Endothelial cell (in vitro differentiated cells): Measurements from ENCODE around the gene TRPM5. TPM values are rescaled to one million over a fixed set of nuclear protein-coding genes. Genes with fewer than 3 reads are reported as not detected.

ENCODE experiments used
- DNase-seq: peaks from one replicate; pipeline ENCODE4 v3.0.0; 2021; ENCODE audit warnings: low spot score
- H3K27ac Mint-ChIP-seq: one replicate; pipeline ENCODE4 v1.8.0; 2021; ENCODE audit warnings: mixed read lengths, inconsistent platforms; ENCODE audit not compliant: unreplicated experiment
- H3K27me3 Mint-ChIP-seq: one replicate; pipeline ENCODE4 v1.8.0; 2021; ENCODE audit warnings: mild to moderate bottlenecking, moderate library complexity, mixed read lengths, inconsistent platforms; ENCODE audit not compliant: unreplicated experiment
- H3K36me3 Mint-ChIP-seq: one replicate; pipeline ENCODE4 v1.8.0; 2021; ENCODE audit warnings: mild to moderate bottlenecking, low read depth, mixed read lengths, inconsistent platforms; ENCODE audit not compliant: unreplicated experiment
- H3K4me1 Mint-ChIP-seq: one replicate; pipeline ENCODE4 v1.8.0; 2021; ENCODE audit warnings: mild to moderate bottlenecking, mixed read lengths, inconsistent platforms; ENCODE audit not compliant: unreplicated experiment
- H3K4me3 Mint-ChIP-seq: one replicate; pipeline ENCODE4 v1.8.0; 2021; ENCODE audit warnings: mild to moderate bottlenecking, mixed read lengths, inconsistent platforms; ENCODE audit not compliant: unreplicated experiment
- H3K9me3 Mint-ChIP-seq: one replicate; pipeline ENCODE4 v1.8.0; 2021; ENCODE audit warnings: mixed read lengths, inconsistent platforms; ENCODE audit not compliant: unreplicated experiment
- total RNA-seq: library from RNA; stranded (reverse); fragmentation: NEBNext Ultra II Directional; extraction: Animal tissue kit (Norgen Biotek cat#: 25700); gene quantifications from one replicate; pipeline ENCODE4 v1.2.1, GENCODE V29; 2021; ENCODE audit not compliant: unreplicated experiment
- TF ChIP-seq, protein P1 (sequence below): fragments of 200-600 bp; sonication (generic); IDR thresholded peaks from one replicate; pipeline ENCODE4 v1.5.0; 2021; ENCODE audit warnings: antibody characterized with exemption; ENCODE audit not compliant: unreplicated experiment

TRPM5 gene
- total RNA-seq, 1 donor from 2014 or later, result 0.38 TPM

DNA sequence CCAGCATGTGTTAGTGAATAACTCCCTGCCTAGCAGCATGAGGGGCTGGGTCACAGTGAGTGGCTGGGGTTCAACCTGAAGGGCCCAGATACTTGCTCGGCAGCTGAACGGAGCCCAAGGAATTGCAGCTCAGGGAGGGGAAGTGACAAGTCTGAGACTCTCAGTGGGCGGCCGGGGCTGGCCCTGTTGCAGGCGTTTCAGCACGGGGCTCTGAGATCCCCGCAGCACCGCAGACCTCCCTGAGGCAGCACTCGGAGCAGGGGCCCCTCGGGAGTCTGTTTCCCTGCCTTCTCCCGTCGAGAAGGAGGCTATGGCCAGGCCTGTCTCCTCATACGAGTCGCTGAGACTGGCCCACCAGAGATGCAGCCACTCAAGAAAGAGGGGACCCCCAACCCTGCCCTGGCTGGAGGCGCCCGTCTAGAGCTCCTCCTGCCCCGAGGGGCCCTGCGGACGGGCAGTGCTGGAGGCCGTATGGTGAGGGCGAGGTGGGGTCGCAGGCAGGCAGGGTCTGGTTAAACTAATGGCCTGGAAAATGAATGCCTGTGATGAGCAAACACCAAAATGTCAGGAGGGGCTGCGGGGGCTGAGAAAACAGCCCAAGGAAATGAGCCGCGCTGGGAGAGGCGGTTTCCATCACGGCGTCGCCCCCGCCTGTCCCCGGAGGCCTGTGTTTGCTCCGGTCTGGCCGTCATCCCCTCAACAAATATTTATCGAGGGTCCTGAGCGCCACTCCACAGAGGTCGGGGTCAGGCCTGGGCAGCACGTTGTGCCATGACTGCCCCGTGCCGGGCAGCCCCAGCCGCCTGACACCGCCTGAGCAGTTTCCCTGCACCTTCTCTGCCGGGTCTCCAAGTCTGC is 34.5 kb downstream of the TRPM5 start:
- Mint-ChIP-seq H3K36me3 (no peaks in the 10 kb centered on the region), H3K4me3 (no peak overlapping the region), H3K4me1 (no peaks in the 10 kb centered on the region), H3K27ac (no peak overlapping the region), H3K9me3 (no peaks in the 10 kb centered on the region), H3K27me3 (peaks cover 6% of the 10 kb centered on the region)
- no peak for DNase-seq
- TF ChIP-seq, protein P1, sequence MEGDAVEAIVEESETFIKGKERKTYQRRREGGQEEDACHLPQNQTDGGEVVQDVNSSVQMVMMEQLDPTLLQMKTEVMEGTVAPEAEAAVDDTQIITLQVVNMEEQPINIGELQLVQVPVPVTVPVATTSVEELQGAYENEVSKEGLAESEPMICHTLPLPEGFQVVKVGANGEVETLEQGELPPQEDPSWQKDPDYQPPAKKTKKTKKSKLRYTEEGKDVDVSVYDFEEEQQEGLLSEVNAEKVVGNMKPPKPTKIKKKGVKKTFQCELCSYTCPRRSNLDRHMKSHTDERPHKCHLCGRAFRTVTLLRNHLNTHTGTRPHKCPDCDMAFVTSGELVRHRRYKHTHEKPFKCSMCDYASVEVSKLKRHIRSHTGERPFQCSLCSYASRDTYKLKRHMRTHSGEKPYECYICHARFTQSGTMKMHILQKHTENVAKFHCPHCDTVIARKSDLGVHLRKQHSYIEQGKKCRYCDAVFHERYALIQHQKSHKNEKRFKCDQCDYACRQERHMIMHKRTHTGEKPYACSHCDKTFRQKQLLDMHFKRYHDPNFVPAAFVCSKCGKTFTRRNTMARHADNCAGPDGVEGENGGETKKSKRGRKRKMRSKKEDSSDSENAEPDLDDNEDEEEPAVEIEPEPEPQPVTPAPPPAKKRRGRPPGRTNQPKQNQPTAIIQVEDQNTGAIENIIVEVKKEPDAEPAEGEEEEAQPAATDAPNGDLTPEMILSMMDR, result no peak

DNA sequence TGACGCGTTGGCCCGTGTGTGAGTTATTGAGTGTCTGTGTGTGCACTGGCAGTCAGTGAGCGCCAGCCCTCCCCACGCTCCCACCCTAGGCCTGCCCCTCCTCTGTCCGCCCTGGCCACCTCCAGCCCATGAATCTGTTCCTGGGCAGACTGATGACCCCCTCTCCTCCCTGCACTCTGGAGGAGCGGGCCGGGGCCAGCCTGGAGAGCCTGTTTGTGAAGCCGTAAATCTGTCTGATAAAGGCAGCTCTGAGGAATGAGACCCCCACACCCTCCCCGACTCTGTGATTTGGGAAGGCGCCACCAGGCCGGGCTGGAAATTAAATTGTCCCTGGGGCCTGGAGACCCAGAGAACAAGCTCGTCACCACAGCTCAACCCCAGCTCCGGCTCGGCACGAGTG is 35.2 kb downstream of the TRPM5 start:
- TF ChIP-seq, protein P1, result no peak
- H3K9me3 Mint-ChIP-seq, result no peaks in the 10 kb centered on the region
- peaks cover 6% of the 10 kb centered on the region for H3K27me3 Mint-ChIP-seq
- H3K36me3 Mint-ChIP-seq, result no peaks in the 10 kb centered on the region
- H3K27ac Mint-ChIP-seq, result no peak overlapping the region
- DNase-seq, result no peak
- H3K4me1 Mint-ChIP-seq, result no peaks in the 10 kb centered on the region
- H3K4me3 Mint-ChIP-seq, result no peak overlapping the region

DNA sequence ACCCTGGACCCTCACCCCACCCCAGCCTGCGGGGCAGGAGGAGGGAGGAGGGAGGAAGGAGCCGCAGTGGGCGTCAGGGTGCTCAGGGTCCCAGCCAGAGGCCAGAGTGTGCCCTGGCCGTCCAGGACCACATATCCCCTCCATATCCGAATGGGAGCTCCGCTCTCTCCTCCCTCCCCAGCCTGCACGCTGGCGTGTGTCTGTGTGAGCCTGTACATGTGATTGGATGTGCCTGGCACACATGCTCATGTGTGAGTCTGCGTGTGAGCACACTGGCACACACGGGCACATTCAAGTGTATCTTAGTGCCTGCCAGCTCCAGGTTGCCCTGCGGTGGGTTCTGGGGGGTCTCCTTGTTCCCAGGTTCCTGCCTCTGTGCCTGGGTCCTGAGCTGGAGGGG is 35.6 kb downstream of the TRPM5 start:
- Mint-ChIP-seq H3K27ac (no peak overlapping the region), H3K36me3 (no peaks in the 10 kb centered on the region), H3K9me3 (no peaks in the 10 kb centered on the region), H3K4me3 (no peak overlapping the region), H3K4me1 (no peaks in the 10 kb centered on the region), H3K27me3 (peaks cover 6% of the 10 kb centered on the region)
- no peak for DNase-seq
- TF ChIP-seq, protein P1, result no peak

DNA sequence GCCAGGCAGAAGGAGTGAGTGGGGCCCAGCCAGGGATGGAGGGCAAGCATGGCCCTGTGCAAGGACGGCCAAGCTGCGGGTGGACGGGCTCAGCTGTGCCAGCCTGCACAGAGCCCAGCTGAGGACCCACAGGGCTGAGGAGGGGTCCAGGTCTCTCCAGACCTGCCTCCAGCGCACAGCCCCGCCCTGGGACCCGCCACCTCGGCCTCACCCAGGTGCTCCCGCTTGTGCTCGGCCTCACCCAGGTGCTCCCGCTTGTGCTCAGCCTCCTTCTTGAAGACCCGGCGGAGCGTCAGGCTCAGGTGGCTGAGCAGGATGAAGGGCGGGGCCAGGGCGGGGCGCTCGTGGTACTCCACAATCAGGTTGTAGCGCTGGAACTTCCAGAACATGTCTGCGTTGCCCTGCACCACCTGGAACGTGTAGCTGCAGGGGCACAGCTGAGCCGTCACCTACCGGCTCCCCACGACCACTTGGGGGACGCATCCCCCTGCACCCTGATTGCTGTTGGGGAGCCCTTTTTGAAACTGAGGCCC is 37.4 kb downstream of the TRPM5 start:
- H3K27ac Mint-ChIP-seq, result no peak overlapping the region
- H3K9me3 Mint-ChIP-seq, result no peaks in the 10 kb centered on the region
- TF ChIP-seq, protein P1, result no peak
- no peak for DNase-seq
- no peak overlapping the region for H3K4me3 Mint-ChIP-seq
- H3K27me3 Mint-ChIP-seq, result peaks cover 6% of the 10 kb centered on the region
- no peaks in the 10 kb centered on the region for H3K36me3 Mint-ChIP-seq
- H3K4me1 Mint-ChIP-seq, result no peaks in the 10 kb centered on the region

DNA sequence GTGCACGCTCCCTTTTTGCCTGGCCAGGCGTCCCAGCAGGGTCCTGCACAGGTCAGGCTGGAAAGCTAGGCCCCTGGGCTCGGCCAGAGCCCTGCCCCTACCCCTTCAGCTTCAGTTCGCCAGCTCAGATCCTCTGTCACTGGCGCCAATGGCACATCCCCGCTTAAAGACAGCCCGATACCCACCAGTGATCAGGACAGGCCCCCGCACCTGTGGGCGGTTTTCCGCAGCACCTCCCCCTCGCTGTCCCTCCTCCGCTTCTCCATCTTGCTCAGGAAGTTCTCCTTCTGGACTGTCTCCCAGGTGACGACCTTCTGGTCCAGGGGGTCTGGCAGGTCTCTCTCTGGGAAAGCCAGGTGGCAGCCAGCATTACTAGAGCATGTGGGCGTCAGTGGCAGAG is 37.9 kb downstream of the TRPM5 start:
- peaks cover 2% of the 10 kb centered on the region for H3K4me1 Mint-ChIP-seq
- H3K4me3 Mint-ChIP-seq, result no peak overlapping the region
- no peaks in the 10 kb centered on the region for H3K9me3 Mint-ChIP-seq
- TF ChIP-seq, protein P1, result no peak
- DNase-seq, result no peak
- H3K36me3 Mint-ChIP-seq, result no peaks in the 10 kb centered on the region
- H3K27me3 Mint-ChIP-seq, result peaks cover 6% of the 10 kb centered on the region
- no peak overlapping the region for H3K27ac Mint-ChIP-seq
